M059J (cell line): ENCODE results near the gene EYA4. TPM values are rescaled to one million over a fixed set of nuclear protein-coding genes. Genes with fewer than 3 reads are reported as not detected.
A peak's percentile ranks its signal among the peaks of the same experiment; 100 is the strongest.
"Not testable (repeated sequence)": the region's sequence is repeated elsewhere in the genome, so short reads cannot be mapped to it uniquely, and the experiment has no call there.

Experiments used
- DNase-seq: peaks from one replicate; pipeline ENCODE4 v3.0.0-alpha.2; 2012; ENCODE audit warnings: low read depth
- total RNA-seq: library from RNA; depleted of rRNA; stranded (reverse); fragments of >200 nt; shearing (Covaris generic); gene quantifications from 2 replicates; pipeline ENCODE4 v1.2.3, GENCODE V29; 2014

Gene EYA4
- total RNA-seq, 1 experiment from 2014 or later: 12.0 TPM

DNA sequence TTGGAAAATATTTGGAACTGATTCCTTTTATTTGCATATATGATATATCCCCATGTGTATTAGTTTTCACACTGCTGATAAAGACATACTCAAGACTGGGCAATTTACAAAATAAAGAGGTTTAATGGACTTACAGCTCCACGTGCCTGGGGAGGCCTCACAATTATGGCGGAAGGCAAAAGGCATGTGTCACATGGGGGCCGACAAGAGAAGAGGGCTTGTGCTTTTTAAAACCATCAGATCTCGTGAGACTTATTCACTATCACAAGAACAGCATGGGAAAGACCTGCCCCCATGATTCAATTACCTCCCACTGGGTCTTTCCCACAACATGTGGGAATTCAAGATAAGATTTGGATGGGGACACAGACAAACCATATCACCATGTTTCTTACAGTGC is 156.4 kb downstream of the EYA4 start:
- not testable (repeated sequence) for DNase-seq

DNA sequence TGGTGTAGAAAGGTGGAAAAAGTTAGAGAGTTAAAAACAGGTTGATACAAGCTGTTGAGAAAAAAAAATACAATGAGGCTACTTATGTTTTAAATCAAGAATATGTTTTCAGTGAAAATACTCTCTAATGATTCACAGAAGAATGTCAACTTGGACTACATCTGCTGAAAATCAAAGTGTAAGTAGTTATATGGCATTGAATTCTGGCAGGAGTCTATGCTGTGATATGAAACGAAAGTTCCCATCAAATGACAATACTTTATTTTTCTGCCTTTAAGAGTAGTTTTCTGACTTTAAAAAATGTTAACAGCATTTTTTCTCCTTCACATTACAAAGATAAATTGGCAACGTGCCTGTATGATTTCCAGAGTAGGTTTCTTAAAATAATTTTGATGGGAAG is 158.3 kb downstream of the EYA4 start:
- no peak for DNase-seq

GRCh38 chr6:133404151-133404550 is 163.0 kb downstream of the EYA4 start:
- no peak for DNase-seq

DNA sequence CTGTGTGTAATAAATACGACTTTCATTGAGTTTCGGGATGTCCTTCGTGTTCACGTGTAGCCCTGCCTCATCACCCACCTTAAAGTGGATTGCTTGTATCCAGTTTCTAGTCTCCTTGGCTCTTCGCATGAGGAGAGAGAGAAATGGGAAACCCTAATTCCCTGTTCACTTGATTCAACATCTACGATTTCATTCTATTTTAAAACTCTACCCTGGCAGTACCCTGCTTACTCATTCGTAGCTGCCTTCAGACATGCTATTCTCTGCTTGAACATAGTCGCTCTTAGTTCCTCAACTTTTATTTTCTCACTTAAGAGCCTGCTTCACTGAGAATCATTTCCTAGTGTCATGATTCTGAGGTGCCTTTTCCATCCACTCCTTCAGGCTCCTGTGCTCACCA is 163.6 kb downstream of the EYA4 start:
- DNase-seq: no peak

DNA sequence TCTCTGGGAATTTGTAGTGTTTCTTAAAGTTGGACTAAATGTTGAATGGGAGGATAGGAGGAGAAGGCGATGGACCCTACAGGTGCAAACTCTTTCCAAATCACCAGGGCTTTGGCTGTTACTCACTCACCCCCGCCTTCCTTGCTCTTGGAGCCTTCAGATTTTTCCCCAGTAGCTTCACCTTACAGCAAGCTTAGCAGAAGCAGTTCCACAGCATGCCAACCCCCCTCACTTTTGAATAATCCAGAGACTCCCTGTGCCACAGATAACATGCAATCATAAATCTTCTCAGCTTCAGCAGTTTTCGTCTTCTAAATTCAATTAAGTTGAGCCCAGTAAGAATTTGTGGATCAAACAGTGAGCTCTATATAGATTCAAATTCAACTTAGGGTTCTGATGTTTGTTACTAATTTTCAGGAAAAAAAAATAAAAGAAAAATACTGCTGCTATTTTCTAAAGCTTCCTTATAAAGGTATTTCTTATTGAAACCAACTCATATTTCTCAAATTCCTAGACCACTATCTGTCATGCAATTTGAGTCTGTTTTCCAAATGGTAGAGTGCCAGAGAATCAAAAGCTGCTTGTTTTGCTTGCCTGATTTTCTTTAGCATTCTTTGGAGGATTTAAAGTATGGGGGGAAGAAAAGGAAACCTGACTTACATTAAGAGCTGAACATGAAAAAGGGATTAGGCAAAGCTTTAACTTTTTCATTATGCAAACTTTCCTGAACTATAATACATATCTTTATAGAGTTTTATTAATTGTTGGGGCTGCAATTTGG is 166.4 kb downstream of the EYA4 start:
- no peak for DNase-seq

DNA sequence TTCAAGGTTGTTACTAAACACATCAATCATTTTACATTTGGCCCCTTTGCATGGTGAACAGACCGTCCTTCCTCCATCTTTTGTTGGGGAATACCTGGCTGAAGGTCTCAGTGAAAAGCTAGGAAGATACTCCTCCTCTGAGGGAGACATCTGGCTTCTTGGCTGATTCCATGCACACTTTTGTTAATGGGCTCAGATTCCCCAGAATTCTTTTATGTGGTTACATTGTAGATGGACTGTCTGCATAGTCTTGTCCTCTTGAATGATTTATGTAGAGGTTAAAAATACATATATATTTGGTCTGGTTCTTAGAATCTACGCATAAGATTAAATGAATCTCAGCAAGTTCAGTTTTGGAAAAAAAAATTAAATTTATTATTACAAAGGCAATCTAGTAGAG is 167.0 kb downstream of the EYA4 start:
- no peak for DNase-seq

GRCh38 chr6:133408543-133408942 is 167.4 kb downstream of the EYA4 start:
- DNase-seq: peak; percentile 36

DNA sequence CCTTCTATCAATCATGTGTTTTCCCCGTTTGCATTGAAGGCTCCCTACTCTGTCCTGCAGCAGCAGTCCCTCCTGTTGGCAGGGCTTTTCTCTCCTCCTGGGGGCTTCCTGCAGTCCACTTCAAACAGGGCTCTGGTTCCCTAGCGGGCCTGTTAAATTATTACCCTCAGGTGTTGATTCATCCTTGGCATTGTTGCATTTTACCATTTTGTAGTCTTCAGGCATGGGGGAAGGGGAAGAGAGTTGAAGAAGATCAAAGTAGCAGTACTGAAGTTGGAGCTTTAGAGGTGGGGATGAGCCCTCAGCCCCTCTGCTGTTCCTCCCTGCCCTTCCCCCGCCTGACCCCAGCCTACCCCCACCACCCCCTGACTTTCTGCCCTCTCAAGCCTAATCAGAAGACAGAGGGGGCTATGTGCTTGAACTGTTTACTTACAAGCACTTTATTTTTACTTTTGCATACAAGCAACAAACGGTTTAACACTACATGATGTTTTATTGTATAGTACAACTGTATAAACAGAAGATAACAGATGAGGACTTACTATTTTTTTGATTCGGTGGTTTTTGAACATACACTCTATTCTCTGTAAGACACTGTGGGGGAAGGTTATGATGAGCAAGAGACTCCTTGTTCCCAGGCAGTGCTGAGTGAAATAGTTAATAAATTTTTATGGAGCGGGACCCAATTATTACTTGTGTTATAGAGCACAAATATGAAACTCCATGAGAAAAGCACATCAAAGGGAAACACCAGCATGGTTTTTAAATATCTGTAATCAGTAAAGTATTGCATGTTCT is 169.7 kb downstream of the EYA4 start:
- DNase-seq: no peak

- DNase-seq: no peak
Measured at GRCh38 chr6:133411757-133412156, 170.6 kb downstream of the EYA4 start.

GRCh38 chr6:133415262-133415661 is 174.1 kb downstream of the EYA4 start:
- no peak for DNase-seq

- DNase-seq: no peak
Measured at GRCh38 chr6:133418108-133418507, 177.0 kb downstream of the EYA4 start.

DNA sequence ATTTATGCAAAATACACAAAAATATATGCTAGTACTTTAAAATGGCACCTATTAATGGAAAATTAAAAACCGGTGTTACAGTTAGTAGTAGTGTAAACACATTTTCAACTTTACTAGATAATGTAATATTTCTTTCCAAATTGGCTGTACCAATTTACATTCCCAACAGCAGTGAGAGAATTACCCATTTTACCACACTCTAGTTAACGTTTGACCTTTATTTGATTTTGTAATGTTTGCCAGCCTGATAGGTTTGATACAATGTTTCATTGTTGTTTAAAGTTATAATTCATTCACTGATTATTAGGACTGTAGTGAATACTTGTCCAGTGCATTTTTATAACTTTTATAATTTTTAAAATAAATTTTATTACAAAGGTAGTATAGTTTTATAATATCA is 182.1 kb downstream of the EYA4 start:
- DNase-seq: no peak

GRCh38 chr6:133424359-133424758 is 183.2 kb downstream of the EYA4 start:
- DNase-seq: no peak

DNA sequence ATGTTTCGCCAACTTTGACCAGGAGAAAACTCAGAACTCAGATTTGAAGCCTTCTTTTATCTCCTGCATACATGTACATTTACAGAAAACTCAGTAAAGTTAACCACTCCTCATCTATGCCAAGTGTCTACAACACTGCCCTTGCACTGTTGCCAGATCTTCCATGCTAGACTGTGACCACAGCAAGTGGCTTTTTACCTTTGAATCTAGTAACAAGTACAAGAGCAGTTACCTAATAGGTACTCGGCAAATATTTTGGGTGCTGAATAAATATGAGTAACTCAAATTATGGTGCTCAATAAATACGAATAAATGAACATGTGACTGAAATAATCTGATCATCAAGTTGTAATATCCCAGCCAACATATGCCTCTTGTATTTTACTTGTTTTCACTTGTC is 184.9 kb downstream of the EYA4 start:
- DNase-seq: no peak

- DNase-seq: no peak
Measured at GRCh38 chr6:133428295-133428694, 187.1 kb downstream of the EYA4 start.

- DNase-seq: no peak
Measured at GRCh38 chr6:133430530-133430929, 189.4 kb downstream of the EYA4 start.

GRCh38 chr6:133431031-133431430 is 189.9 kb downstream of the EYA4 start:
- DNase-seq: no peak

GRCh38 chr6:133432021-133432989 is 191.1 kb downstream of the EYA4 start:
- no peak for DNase-seq

GRCh38 chr6:133435065-133435728 is 194.0 kb downstream of the EYA4 start:
- no peak for DNase-seq

DNA sequence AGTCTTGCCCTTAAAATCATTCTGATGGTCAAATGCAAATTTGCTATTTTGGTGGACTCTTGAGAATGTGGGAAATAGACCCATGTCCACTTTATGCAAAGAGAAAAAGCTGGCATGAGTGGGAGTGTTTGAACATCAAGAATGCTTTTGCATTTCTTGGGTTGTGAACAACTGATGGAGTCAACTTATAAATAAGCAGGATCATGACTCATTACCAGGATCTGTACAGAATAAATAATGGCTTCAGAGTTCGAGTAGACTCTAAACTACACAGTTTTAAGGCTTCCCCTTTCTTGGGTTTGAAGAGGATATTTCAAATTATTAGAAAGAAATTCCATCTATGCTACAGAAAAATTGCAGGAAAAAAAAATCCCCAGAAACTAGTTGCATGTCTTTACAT is 195.5 kb downstream of the EYA4 start:
- DNase-seq: peak; percentile 39

DNA sequence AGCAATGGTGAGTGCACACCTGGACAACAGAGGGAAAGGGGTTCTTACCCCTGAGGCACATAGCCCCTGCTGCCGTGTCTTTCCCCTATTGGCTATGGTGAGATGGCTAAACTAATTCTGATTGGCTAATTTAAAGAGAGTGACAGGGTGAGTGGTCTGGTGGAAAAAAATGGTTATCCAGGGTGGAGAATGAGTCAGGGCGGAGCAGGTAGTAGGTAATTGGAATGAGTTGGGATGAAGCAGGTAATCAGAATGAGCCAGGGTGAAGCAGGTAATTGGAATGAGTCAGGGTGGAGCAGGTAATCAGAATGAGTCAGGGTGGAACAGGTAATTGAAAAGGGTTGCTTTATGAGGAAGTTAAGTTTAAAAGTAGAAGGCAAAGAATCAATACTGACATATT is 200.3 kb downstream of the EYA4 start:
- no peak for DNase-seq
